Upper lobe of left lung (tissue), 4 donors: ENCODE results near the gene TCP11.

Experiments
- POLR2A ChIP-seq, 4 donors: fragments of 450-650 bp; IDR thresholded peaks; one replicate each; pipeline ENCODE4 v1.5.1; 2016 to 2017; ENCODE audit warnings: antibody characterized with exemption in 4 of 4, mild to moderate bottlenecking in 2 of 4
- TF ChIP-seq, protein P1 (sequence below), 6 experiments: fragments of 450-650 bp in 4 of 6; fragments of 200-600 bp in 2 of 6; sonication (generic) in 2 of 6; IDR thresholded peaks; one replicate each; pipeline ENCODE4 v1.5.1; 2016 to 2019; ENCODE audit warnings: antibody characterized with exemption in 6 of 6

DNA sequence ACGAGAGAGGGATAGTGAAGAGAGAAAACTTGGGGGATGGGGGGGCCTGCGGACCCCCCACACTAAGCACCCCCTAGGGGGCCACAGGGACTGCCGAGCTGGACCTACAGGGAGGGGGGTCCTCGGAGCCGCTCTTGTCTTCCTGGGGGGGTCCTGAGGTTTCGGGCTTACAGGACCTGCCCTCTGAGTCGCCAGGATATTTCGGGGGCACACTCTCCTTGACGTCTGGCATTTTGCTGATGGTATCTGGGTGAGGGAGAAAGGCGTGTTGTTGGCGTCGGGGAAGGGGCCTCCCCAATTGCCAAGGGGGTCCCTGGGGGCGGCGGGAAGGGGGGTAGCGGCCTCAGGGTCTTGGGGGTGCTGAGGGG lies 516 bp downstream of the TCP11 start:
- TF ChIP-seq, protein P1, sequence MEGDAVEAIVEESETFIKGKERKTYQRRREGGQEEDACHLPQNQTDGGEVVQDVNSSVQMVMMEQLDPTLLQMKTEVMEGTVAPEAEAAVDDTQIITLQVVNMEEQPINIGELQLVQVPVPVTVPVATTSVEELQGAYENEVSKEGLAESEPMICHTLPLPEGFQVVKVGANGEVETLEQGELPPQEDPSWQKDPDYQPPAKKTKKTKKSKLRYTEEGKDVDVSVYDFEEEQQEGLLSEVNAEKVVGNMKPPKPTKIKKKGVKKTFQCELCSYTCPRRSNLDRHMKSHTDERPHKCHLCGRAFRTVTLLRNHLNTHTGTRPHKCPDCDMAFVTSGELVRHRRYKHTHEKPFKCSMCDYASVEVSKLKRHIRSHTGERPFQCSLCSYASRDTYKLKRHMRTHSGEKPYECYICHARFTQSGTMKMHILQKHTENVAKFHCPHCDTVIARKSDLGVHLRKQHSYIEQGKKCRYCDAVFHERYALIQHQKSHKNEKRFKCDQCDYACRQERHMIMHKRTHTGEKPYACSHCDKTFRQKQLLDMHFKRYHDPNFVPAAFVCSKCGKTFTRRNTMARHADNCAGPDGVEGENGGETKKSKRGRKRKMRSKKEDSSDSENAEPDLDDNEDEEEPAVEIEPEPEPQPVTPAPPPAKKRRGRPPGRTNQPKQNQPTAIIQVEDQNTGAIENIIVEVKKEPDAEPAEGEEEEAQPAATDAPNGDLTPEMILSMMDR (IDR thresholded peaks at IDR 0.05) = no peak
- no peak for TF ChIP-seq POLR2A (IDR thresholded peaks at IDR 0.05)
